ENCODE measurements around the gene SRSF4.
"Not testable (repeated sequence)": the region's sequence is repeated elsewhere in the genome, so short reads cannot be mapped to it uniquely, and the experiment has no call there.

DNA sequence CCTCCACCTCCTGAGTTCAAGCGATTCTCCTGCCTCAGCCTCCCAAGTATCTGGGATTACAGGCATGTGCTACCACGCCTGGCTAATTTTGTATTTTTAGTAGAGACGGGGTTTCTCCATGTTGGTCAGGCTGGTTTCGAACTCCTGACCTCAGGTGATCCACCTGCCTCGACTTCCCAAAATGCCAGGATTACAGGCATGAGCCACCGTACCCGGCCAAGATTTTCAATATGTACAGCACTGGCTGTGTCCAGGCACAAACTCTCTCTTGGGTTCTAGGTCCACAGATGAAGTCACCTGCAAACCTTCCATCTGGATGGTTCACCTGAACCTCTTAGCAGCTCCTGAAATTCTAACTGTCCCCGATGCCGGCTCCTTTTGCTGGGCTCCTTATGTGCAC, 31.4 kb downstream of the SRSF4 start:
- not testable (repeated sequence) for TF ChIP-seq EZH2 (IDR thresholded peaks at IDR 0.05; ENCODE audit: insufficient read depth, poor library complexity, severe bottlenecking); EZH2phosphoT487 (IDR thresholded peaks at IDR 0.05; ENCODE audit: insufficient read depth, low read depth)

Data from GM23248 (cell line).